K562 (cell line): ENCODE data around the gene MTG1. TPM values are rescaled to one million over a fixed set of nuclear protein-coding genes. Genes with fewer than 3 reads are reported as not detected.

Source experiments
- CBFB ChIP-seq: sonication (generic); formaldehyde crosslinking; IDR thresholded peaks from 2 replicates; pipeline ENCODE4 v1.4.0; 2020; ENCODE audit warnings: mild to moderate bottlenecking, missing genetic modification reagents
- EHMT2 ChIP-seq: fragments of 450-650 bp; IDR thresholded peaks from 2 replicates; pipeline ENCODE4 v1.6.1; 2018; ENCODE audit warnings: antibody characterized with exemption
- TCF7 ChIP-seq: sonication (generic); IDR thresholded peaks from 2 replicates; pipeline ENCODE4 v1.6.1; 2016; ENCODE audit warnings: antibody characterized with exemption, borderline replicate concordance
- ZNF384 ChIP-seq: IDR thresholded peaks from 2 replicates; pipeline ENCODE4 v1.6.1; 2012; ENCODE audit warnings: low read depth, low read length, improper control_type of control experiment
- polyA plus RNA-seq, 8 experiments: library from polyadenylated mRNA; depleted of rRNA in 4 of 8; stranded (reverse) in 5 of 8; unstranded in 3 of 8; fragments of >200 nt; fragmentation: Nextera tagmentation in 2 of 8; fragmentation: Illumina TruSeq in 1 of 8; extraction: Ambion mirVana in 2 of 8; extraction: Trizol in 1 of 8; gene quantifications; 2 replicates each; pipeline versions ENCODE4 v1.2.1 to v1.2.3, GENCODE V29; 2011 to 2014; ENCODE audit warnings: inconsistent platforms in 1 of 8, missing spikeins in 1 of 8
- total RNA-seq, 7 experiments: library from RNA; depleted of rRNA in 6 of 7; stranded (reverse); fragments of >200 nt in 6 of 7; fragmentation: Illumina TruSeq in 2 of 7; extraction: Trizol in 2 of 7; gene quantifications; 2 replicates each; pipeline versions ENCODE4 v1.2.1 to v1.2.3, GENCODE V29; 2011 to 2021; ENCODE audit warnings: low replicate concordance in 1 of 7
- TF ChIP-seq, protein P1 (sequence below): fragments of 450-650 bp; IDR thresholded peaks from 2 replicates; pipeline ENCODE4 v1.6.1; 2016; ENCODE audit warnings: mild to moderate bottlenecking, moderate library complexity
- TF ChIP-seq, protein P2 (sequence below): fragments of 200-800 bp; sonication (Bioruptor generic); IDR thresholded peaks from 2 replicates; pipeline ENCODE4 v1.6.1; 2016; ENCODE audit warnings: missing genetic modification characterization, missing compliant biosample characterization

Gene MTG1
- total and polyA plus RNA-seq, 9 of the 15 experiments (the other 6 are each of a cell fraction or from before 2014, with no cell fraction given), result 2.8 to 28.2 (median 15.4) TPM

DNA sequence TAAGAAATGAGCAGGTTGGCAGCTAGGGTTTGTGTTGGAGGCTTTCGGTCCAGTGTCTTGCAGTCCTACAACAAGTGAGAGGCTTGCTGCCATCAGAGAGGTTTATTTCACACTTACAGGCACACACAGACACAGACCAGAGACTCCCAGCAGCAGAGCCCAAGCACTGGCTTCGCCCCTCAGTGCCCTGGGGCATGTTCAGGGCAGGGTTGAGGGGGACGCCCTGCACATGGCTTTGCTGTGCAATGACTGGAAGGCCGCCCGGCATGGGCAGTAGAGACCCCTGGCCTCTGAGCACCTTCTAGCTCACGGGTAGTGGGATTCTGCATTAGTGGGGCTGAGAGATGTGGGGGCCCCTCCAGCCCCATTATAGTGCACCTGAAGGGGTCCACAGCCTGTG, 26.6 kb downstream of the MTG1 start (continued):
- TF ChIP-seq, protein P1, sequence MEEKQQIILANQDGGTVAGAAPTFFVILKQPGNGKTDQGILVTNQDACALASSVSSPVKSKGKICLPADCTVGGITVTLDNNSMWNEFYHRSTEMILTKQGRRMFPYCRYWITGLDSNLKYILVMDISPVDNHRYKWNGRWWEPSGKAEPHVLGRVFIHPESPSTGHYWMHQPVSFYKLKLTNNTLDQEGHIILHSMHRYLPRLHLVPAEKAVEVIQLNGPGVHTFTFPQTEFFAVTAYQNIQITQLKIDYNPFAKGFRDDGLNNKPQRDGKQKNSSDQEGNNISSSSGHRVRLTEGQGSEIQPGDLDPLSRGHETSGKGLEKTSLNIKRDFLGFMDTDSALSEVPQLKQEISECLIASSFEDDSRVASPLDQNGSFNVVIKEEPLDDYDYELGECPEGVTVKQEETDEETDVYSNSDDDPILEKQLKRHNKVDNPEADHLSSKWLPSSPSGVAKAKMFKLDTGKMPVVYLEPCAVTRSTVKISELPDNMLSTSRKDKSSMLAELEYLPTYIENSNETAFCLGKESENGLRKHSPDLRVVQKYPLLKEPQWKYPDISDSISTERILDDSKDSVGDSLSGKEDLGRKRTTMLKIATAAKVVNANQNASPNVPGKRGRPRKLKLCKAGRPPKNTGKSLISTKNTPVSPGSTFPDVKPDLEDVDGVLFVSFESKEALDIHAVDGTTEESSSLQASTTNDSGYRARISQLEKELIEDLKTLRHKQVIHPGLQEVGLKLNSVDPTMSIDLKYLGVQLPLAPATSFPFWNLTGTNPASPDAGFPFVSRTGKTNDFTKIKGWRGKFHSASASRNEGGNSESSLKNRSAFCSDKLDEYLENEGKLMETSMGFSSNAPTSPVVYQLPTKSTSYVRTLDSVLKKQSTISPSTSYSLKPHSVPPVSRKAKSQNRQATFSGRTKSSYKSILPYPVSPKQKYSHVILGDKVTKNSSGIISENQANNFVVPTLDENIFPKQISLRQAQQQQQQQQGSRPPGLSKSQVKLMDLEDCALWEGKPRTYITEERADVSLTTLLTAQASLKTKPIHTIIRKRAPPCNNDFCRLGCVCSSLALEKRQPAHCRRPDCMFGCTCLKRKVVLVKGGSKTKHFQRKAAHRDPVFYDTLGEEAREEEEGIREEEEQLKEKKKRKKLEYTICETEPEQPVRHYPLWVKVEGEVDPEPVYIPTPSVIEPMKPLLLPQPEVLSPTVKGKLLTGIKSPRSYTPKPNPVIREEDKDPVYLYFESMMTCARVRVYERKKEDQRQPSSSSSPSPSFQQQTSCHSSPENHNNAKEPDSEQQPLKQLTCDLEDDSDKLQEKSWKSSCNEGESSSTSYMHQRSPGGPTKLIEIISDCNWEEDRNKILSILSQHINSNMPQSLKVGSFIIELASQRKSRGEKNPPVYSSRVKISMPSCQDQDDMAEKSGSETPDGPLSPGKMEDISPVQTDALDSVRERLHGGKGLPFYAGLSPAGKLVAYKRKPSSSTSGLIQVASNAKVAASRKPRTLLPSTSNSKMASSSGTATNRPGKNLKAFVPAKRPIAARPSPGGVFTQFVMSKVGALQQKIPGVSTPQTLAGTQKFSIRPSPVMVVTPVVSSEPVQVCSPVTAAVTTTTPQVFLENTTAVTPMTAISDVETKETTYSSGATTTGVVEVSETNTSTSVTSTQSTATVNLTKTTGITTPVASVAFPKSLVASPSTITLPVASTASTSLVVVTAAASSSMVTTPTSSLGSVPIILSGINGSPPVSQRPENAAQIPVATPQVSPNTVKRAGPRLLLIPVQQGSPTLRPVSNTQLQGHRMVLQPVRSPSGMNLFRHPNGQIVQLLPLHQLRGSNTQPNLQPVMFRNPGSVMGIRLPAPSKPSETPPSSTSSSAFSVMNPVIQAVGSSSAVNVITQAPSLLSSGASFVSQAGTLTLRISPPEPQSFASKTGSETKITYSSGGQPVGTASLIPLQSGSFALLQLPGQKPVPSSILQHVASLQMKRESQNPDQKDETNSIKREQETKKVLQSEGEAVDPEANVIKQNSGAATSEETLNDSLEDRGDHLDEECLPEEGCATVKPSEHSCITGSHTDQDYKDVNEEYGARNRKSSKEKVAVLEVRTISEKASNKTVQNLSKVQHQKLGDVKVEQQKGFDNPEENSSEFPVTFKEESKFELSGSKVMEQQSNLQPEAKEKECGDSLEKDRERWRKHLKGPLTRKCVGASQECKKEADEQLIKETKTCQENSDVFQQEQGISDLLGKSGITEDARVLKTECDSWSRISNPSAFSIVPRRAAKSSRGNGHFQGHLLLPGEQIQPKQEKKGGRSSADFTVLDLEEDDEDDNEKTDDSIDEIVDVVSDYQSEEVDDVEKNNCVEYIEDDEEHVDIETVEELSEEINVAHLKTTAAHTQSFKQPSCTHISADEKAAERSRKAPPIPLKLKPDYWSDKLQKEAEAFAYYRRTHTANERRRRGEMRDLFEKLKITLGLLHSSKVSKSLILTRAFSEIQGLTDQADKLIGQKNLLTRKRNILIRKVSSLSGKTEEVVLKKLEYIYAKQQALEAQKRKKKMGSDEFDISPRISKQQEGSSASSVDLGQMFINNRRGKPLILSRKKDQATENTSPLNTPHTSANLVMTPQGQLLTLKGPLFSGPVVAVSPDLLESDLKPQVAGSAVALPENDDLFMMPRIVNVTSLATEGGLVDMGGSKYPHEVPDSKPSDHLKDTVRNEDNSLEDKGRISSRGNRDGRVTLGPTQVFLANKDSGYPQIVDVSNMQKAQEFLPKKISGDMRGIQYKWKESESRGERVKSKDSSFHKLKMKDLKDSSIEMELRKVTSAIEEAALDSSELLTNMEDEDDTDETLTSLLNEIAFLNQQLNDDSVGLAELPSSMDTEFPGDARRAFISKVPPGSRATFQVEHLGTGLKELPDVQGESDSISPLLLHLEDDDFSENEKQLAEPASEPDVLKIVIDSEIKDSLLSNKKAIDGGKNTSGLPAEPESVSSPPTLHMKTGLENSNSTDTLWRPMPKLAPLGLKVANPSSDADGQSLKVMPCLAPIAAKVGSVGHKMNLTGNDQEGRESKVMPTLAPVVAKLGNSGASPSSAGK, result no peak
- TF ChIP-seq, protein P2, sequence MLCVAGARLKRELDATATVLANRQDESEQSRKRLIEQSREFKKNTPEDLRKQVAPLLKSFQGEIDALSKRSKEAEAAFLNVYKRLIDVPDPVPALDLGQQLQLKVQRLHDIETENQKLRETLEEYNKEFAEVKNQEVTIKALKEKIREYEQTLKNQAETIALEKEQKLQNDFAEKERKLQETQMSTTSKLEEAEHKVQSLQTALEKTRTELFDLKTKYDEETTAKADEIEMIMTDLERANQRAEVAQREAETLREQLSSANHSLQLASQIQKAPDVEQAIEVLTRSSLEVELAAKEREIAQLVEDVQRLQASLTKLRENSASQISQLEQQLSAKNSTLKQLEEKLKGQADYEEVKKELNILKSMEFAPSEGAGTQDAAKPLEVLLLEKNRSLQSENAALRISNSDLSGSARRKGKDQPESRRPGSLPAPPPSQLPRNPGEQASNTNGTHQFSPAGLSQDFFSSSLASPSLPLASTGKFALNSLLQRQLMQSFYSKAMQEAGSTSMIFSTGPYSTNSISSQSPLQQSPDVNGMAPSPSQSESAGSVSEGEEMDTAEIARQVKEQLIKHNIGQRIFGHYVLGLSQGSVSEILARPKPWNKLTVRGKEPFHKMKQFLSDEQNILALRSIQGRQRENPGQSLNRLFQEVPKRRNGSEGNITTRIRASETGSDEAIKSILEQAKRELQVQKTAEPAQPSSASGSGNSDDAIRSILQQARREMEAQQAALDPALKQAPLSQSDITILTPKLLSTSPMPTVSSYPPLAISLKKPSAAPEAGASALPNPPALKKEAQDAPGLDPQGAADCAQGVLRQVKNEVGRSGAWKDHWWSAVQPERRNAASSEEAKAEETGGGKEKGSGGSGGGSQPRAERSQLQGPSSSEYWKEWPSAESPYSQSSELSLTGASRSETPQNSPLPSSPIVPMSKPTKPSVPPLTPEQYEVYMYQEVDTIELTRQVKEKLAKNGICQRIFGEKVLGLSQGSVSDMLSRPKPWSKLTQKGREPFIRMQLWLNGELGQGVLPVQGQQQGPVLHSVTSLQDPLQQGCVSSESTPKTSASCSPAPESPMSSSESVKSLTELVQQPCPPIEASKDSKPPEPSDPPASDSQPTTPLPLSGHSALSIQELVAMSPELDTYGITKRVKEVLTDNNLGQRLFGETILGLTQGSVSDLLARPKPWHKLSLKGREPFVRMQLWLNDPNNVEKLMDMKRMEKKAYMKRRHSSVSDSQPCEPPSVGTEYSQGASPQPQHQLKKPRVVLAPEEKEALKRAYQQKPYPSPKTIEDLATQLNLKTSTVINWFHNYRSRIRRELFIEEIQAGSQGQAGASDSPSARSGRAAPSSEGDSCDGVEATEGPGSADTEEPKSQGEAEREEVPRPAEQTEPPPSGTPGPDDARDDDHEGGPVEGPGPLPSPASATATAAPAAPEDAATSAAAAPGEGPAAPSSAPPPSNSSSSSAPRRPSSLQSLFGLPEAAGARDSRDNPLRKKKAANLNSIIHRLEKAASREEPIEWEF (CRISPR knock-in tag), result no peak
- no peak for TF ChIP-seq CBFB (CRISPR knock-in tag)
- no peak for TF ChIP-seq EHMT2
- no peak for TF ChIP-seq TCF7
- no peak for TF ChIP-seq ZNF384
